Measurements from ENCODE around the gene MAT2A.
A peak's percentile ranks its signal among the peaks of the same experiment; 100 is the strongest.
"Not testable (repeated sequence)": the region's sequence is repeated elsewhere in the genome, so short reads cannot be mapped to it uniquely, and the experiment has no call there.

MAT2A gene

GRCh38 chr2:85589181-85589580, 50.2 kb downstream of the MAT2A start:
- DNase-seq, result peak in 3 of 42 donors; percentile 33 to 45 (median 42)
- intact Hi-C loops (cut with DNase I), result no loop called here

GRCh38 chr2:85589982-85590791, 51.2 kb downstream of the MAT2A start:
- peak in 2 of 42 donors; percentile 11 to 41 for DNase-seq
- intact Hi-C loops (cut with DNase I), result no loop called here

GRCh38 chr2:85590950-85591349, 52.0 kb downstream of the MAT2A start:
- no peak for DNase-seq
- intact Hi-C loops (cut with DNase I), result no loop called here

- DNase-seq, result no peak
- intact Hi-C loops (cut with DNase I), result no loop called here
Measured at GRCh38 chr2:85591563-85591962, 52.6 kb downstream of the MAT2A start.

- DNase-seq; intact Hi-C loops (cut with DNase I): not testable (repeated sequence)
Measured at GRCh38 chr2:85592299-85592698, 53.3 kb downstream of the MAT2A start.

- DNase-seq, result no peak
- intact Hi-C loops (cut with DNase I), result no loop called here
Measured at GRCh38 chr2:85593023-85593422, 54.1 kb downstream of the MAT2A start.
